DOHH2 (cell line): Measurements from ENCODE around the gene KRTAP13-2.

ENCODE experiments used
- H3F3A ChIP-seq: fragments of 200-600 bp; sonication (generic), shearing (Covaris generic); 2 replicates; pipeline ENCODE4 v1.6.0; 2016; ENCODE audit warnings: antibody characterized with exemption, mild to moderate bottlenecking; ENCODE audit not compliant: control insufficient read depth, insufficient read depth
- H3K27ac ChIP-seq: fragments of 200-600 bp; sonication (generic); 2 replicates; pipeline ENCODE4 v1.5.1; 2014; ENCODE audit warnings: low read depth, mild to moderate bottlenecking, low read length, moderate library complexity
- H3K27me3 ChIP-seq: fragments of 200-600 bp; sonication (generic); 2 replicates; pipeline ENCODE4 v1.6.1; 2014; ENCODE audit warnings: mild to moderate bottlenecking, low read length, mixed read lengths; ENCODE audit not compliant: control insufficient read depth
- H3K36me3 ChIP-seq: fragments of 200-600 bp; sonication (generic); 2 replicates; pipeline ENCODE4 v1.6.1; 2014; ENCODE audit warnings: mild to moderate bottlenecking, low read length, moderate library complexity, mixed read lengths; ENCODE audit not compliant: control insufficient read depth
- H3K4me1 ChIP-seq: fragments of 200-600 bp; sonication (generic); 2 replicates; pipeline ENCODE4 v1.6.1; 2014; ENCODE audit warnings: mild to moderate bottlenecking, low read length, mixed read lengths; ENCODE audit not compliant: control insufficient read depth
- H3K4me2 ChIP-seq: fragments of 200-600 bp; sonication (generic); 2 replicates; pipeline ENCODE4 v1.6.0; 2014; ENCODE audit warnings: mild to moderate bottlenecking, low read length, moderate library complexity
- H3K4me3 ChIP-seq: fragments of 200-600 bp; sonication (generic); 2 replicates; pipeline ENCODE4 v1.5.1; 2014; ENCODE audit warnings: mild to moderate bottlenecking, low read length, mixed read lengths
- H3K79me2 ChIP-seq: fragments of 200-600 bp; sonication (generic); 2 replicates; pipeline ENCODE4 v1.6.1; 2014; ENCODE audit warnings: mild to moderate bottlenecking, low read length, mixed read lengths; ENCODE audit not compliant: control insufficient read depth
- H3K9me2 ChIP-seq: fragments of 200-600 bp; sonication (generic); replicated peaks from 2 replicates; pipeline ENCODE4 v1.6.1; 2014; ENCODE audit warnings: mild to moderate bottlenecking, low read length, mixed read lengths; ENCODE audit not compliant: control insufficient read depth
- H3K9me3 ChIP-seq: fragments of 200-600 bp; sonication (generic); 2 replicates; pipeline ENCODE4 v1.6.1; 2014; ENCODE audit warnings: antibody characterized with exemption, low read length, mixed read lengths; ENCODE audit not compliant: control insufficient read depth, insufficient read depth
- H4K20me1 ChIP-seq: fragments of 200-600 bp; sonication (generic); 2 replicates; pipeline ENCODE4 v1.6.0; 2014; ENCODE audit warnings: low read depth, mild to moderate bottlenecking, antibody characterized with exemption, low read length, moderate library complexity; ENCODE audit not compliant: control insufficient read depth, insufficient read depth
- EZH2phosphoT487 ChIP-seq: fragments of 200-600 bp; sonication (generic); IDR thresholded peaks from 2 replicates; pipeline ENCODE4 v1.6.1; 2017; ENCODE audit warnings: borderline replicate concordance, mild to moderate bottlenecking, antibody characterized with exemption, low read length, moderate library complexity, mixed read lengths
- TF ChIP-seq, protein P1 (sequence below): fragments of 200-600 bp; sonication (generic); IDR thresholded peaks from one replicate; pipeline ENCODE4 v1.5.1; 2014; ENCODE audit warnings: antibody characterized with exemption, mild to moderate bottlenecking, low read depth, low read length; ENCODE audit not compliant: poor library complexity, severe bottlenecking

Gene KRTAP13-2, protein sequence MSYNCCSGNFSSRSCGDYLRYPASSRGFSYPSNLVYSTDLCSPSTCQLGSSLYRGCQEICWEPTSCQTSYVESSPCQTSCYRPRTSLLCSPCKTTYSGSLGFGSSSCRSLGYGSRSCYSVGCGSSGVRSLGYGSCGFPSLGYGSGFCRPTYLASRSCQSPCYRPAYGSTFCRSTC

DNA sequence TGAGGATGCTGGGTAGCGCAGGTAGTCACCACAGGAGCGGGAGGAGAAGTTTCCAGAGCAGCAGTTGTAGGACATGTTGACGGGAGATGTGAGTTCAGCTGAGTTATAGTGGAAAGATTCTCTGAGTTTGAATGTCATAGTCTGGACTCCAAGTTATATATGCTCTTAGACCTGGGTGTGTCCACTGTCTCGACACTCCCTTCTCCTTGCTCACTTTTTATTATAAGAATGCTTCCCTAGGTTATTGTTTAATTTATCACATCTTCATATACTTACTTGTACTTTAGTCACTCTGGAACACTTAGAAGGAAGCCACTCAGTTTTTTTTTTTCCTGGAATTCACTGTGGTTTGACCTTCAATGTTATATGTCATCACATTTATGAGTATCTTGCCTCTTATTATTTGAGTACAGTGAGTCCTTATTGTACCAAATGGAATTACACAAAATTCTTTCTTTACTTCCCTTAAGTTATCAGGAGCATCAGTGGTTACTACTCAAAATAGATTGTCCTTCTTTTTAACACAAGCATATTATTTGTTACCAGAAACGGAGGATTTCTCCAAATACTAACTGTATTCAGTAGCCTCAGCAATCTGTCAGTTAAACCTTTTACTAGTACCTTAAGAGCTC is at the start of gene KRTAP13-2:
Gene KRTAP13-2 (minus strand): TSS at position 133 of the 632 bp plus-strand sequence. CDS start 58 bp downstream, at position 75.
- Histone ChIP-seq H3K36me3 (no peaks in the 10 kb centered on the region), H3K4me3 (no peak within 1 kb of the TSS), H3K9me2 (no peaks in the 10 kb centered on the region), H3K4me2 (no peak within 1 kb of the TSS), H3K4me1 (no peaks in the 10 kb centered on the region), H3F3A (no peaks in the 10 kb centered on the region), H3K27me3 (no peaks in the 10 kb centered on the region), H3K27ac (no peak within 1 kb of the TSS), H3K79me2 (no peaks in the 10 kb centered on the region), H4K20me1 (no peaks in the 10 kb centered on the region), H3K9me3 (no peaks in the 10 kb centered on the region)
- TF ChIP-seq, protein P1, sequence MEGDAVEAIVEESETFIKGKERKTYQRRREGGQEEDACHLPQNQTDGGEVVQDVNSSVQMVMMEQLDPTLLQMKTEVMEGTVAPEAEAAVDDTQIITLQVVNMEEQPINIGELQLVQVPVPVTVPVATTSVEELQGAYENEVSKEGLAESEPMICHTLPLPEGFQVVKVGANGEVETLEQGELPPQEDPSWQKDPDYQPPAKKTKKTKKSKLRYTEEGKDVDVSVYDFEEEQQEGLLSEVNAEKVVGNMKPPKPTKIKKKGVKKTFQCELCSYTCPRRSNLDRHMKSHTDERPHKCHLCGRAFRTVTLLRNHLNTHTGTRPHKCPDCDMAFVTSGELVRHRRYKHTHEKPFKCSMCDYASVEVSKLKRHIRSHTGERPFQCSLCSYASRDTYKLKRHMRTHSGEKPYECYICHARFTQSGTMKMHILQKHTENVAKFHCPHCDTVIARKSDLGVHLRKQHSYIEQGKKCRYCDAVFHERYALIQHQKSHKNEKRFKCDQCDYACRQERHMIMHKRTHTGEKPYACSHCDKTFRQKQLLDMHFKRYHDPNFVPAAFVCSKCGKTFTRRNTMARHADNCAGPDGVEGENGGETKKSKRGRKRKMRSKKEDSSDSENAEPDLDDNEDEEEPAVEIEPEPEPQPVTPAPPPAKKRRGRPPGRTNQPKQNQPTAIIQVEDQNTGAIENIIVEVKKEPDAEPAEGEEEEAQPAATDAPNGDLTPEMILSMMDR = no peak
- TF ChIP-seq EZH2phosphoT487 = no peak

DNA sequence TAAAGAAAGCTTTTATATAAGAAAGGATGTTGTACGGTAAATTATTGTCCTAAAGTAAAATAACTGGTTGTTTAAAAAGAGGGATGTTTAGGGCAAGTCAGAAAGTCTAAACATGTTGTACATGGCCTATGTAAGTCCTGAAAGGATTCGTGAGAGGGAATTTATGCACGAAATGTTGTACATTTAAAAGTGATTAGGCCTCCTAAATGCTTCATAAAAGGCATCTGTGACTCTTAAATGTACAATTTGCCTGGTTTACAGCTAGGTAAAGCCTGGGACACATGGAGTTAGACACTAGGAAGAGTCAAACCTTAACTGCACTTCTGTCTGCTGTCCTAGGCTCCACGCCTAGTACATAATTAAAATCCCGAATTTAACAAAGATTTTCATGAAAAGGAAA is 43.9 kb upstream of the KRTAP13-2 start:
- H3F3A ChIP-seq = no peaks in the 10 kb centered on the region
- TF ChIP-seq, protein P1 = no peak
- no peak for TF ChIP-seq EZH2phosphoT487

DNA sequence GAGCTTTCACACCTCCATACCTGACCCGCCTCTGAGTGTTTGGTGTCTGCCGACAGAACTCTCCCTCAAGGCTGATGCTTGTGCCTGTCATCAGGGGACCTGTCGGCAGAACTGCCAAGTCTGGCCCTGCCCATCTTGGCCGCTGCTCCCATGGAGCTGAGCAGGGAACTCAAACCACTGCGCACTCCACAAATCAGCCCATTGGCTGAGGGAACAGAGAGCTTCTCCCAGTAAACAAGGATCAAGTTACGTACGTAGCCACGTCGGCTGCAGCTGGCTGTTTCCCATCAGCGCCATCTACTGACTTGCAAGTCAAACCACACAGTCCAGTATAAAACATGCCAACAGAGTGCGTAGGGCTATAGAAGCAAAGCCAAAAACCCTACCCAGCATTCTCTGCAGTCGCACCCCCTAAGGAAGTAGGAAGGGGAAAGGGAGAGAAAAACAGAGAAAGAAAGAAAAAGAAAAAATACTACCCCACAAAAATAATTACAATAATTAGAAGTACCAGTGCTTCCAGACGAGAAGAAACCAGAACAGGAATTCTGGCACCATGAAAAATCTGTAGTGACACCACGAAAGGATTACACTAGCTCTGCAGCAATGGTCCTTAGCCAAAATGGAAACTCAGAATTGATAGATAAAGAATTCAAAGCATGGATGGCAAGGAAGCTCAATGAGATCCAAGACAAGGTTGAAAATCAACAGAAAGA is 36.9 kb upstream of the KRTAP13-2 start:
- no peak overlapping the region for H3K27ac ChIP-seq
- no peaks in the 10 kb centered on the region for H3K9me3 ChIP-seq
- TF ChIP-seq, protein P1 = peak; percentile 69
- no peak for TF ChIP-seq EZH2phosphoT487
- no peaks in the 10 kb centered on the region for H3F3A ChIP-seq
- H3K4me1 ChIP-seq = no peaks in the 10 kb centered on the region; the same call in 1 of the 2 replicates
- H3K4me2 ChIP-seq = peak overlapping the region; percentile 49
- H3K27me3 ChIP-seq = no peaks in the 10 kb centered on the region
- H3K9me2 ChIP-seq = no peaks in the 10 kb centered on the region
- H3K79me2 ChIP-seq = no peaks in the 10 kb centered on the region
- H3K4me3 ChIP-seq = peak overlapping the region; percentile 34
- H3K36me3 ChIP-seq = no peaks in the 10 kb centered on the region
- H4K20me1 ChIP-seq = no peaks in the 10 kb centered on the region

More for the DNA sequence above, 43.9 kb upstream of the KRTAP13-2 start:
- Histone ChIP-seq H3K27ac (no peak overlapping the region), H3K4me3 (no peak overlapping the region), H3K79me2 (no peaks in the 10 kb centered on the region), H3K4me1 (no peaks in the 10 kb centered on the region), H3K9me3 (no peaks in the 10 kb centered on the region), H3K27me3 (no peaks in the 10 kb centered on the region), H3K36me3 (no peaks in the 10 kb centered on the region), H4K20me1 (no peaks in the 10 kb centered on the region), H3K9me2 (no peaks in the 10 kb centered on the region), H3K4me2 (no peak overlapping the region)
